ENCODE results near the gene SLIT3.

GRCh38 chr5:169298193-169298592 lies 2.7 kb downstream of the SLIT3 start:
- TF ChIP-seq CTCF (conservative IDR thresholded peaks at IDR 0.05) = no peak
- no peak for TF ChIP-seq EZH2 (IDR thresholded peaks at IDR 0.05; ENCODE audit: low read depth)

All from PC-9 (cell line).